ENCODE measurements around the gene MAX. TPM values are rescaled to one million over a fixed set of nuclear protein-coding genes. Genes with fewer than 3 reads are reported as not detected.

The MAX gene
- total RNA-seq, 4 donors from 2014 or later = 27.5 to 50.0 (median 37.2) TPM

GRCh38 chr14:65082930-65083329, 19.4 kb downstream of the MAX start:
- DNase-seq (no peak), ATAC-seq (no peak)
- no peak overlapping the region for H3K4me3 ChIP-seq
- peak overlapping the region in 3 of 4 donors; percentile 62 to 69 (median 66) for H3K27ac ChIP-seq
- no peaks in the 10 kb centered on the region for H3K9me3 ChIP-seq
- H3K4me1 ChIP-seq = peaks cover 42 to 82% of the 10 kb centered on the region in 2 donors
- TF ChIP-seq POLR2A (IDR thresholded peaks at IDR 0.05) = no peak
- TF ChIP-seq CTCF (IDR thresholded peaks at IDR 0.05 in 4 of 5, conservative IDR thresholded peaks at IDR 0.05 in 1 of 5) = no peak
- intact Hi-C loops (cut with DNase I; ENCODE audit: low total_unique reads) (no loop called here), in situ Hi-C loops (cut with MboI; ENCODE audit: low sequenced_read_pairs in 4 of 4) (no loop called here)
- H3K36me3 ChIP-seq = peaks cover 0 to 35% of the 10 kb centered on the region in 2 donors
- H3K27me3 ChIP-seq = no peaks in the 10 kb centered on the region

- ATAC-seq (no peak), DNase-seq (no peak)
- intact Hi-C loops (cut with DNase I; ENCODE audit: low total_unique reads) (no loop called here), in situ Hi-C loops (cut with MboI; ENCODE audit: low sequenced_read_pairs in 4 of 4) (no loop called here)
- Histone ChIP-seq H3K36me3 (peaks cover 0 to 35% of the 10 kb centered on the region in 2 donors), H3K27ac (peak overlapping the region; percentile 1 to 69 (median 48)), H3K27me3 (no peaks in the 10 kb centered on the region), H3K4me3 (peak overlapping the region in 1 of 4 donors; percentile 14), H3K4me1 (peaks cover 42 to 74% of the 10 kb centered on the region in 2 donors), H3K9me3 (no peaks in the 10 kb centered on the region)
- TF ChIP-seq POLR2A (IDR thresholded peaks at IDR 0.05) = no peak
- TF ChIP-seq CTCF (IDR thresholded peaks at IDR 0.05 in 4 of 5, conservative IDR thresholded peaks at IDR 0.05 in 1 of 5) = no peak
Measured at GRCh38 chr14:65080960-65081747, 21.2 kb downstream of the MAX start.

DNA sequence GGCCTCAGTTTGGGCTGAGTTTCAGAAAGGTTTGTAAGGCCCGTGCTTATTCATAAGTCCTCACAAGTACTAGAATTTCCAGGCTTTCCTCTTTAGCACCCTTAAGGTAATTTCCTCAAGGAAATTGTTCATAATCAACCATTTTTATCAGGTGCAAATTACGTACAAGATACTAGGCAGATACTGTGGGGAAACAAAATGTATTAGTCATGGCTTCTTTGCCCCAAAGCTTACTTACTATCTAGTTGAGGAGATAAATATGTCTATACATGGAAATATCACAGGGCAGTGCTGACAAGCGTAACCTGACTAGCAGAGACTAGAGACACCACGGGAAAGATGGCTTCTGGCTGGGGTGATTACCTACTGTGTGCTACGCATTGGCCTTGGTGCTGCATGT, 22.5 kb downstream of the MAX start:
- no peak for DNase-seq
- intact Hi-C loops (cut with DNase I; ENCODE audit: low total_unique reads) = no loop called here
- peak overlapping the region in 3 of 4 donors; percentile 4 to 69 (median 66) for H3K27ac ChIP-seq

GRCh38 chr14:65079201-65079600, 23.1 kb downstream of the MAX start:
- no peak for DNase-seq
- in situ Hi-C loops (cut with MboI; ENCODE audit: low sequenced_read_pairs in 4 of 4) = no loop called here
- intact Hi-C loops (cut with DNase I; ENCODE audit: low total_unique reads) = no loop called here
- peaks cover 41 to 71% of the 10 kb centered on the region in 2 donors for H3K4me1 ChIP-seq
- H3K9me3 ChIP-seq = no peaks in the 10 kb centered on the region
- TF ChIP-seq POLR2A (IDR thresholded peaks at IDR 0.05) = no peak
- no peak for TF ChIP-seq CTCF (IDR thresholded peaks at IDR 0.05 in 4 of 5, conservative IDR thresholded peaks at IDR 0.05 in 1 of 5)
- H3K27me3 ChIP-seq = no peaks in the 10 kb centered on the region
- H3K4me3 ChIP-seq = no peak overlapping the region
- H3K27ac ChIP-seq = peak overlapping the region; percentile 4 to 69 (median 34)
- ATAC-seq = no peak
- peaks cover 0 to 46% of the 10 kb centered on the region in 2 donors for H3K36me3 ChIP-seq

More for the DNA sequence above, 22.5 kb downstream of the MAX start:
- no peak for ATAC-seq
- Histone ChIP-seq H3K36me3 (peaks cover 0 to 46% of the 10 kb centered on the region in 2 donors), H3K4me3 (no peak overlapping the region), H3K27me3 (no peaks in the 10 kb centered on the region), H3K4me1 (peaks cover 41 to 71% of the 10 kb centered on the region in 2 donors), H3K9me3 (no peaks in the 10 kb centered on the region)
- TF ChIP-seq POLR2A (IDR thresholded peaks at IDR 0.05) (no peak), CTCF (IDR thresholded peaks at IDR 0.05 in 4 of 5, conservative IDR thresholded peaks at IDR 0.05 in 1 of 5) (no peak)
- in situ Hi-C loops (cut with MboI; ENCODE audit: low sequenced_read_pairs in 4 of 4) = no loop called here

Measured in gastrocnemius medialis (tissue), 4 donors.